HEK293 (cell line): ENCODE results near the gene NPM3.

Experiments used
- HOXA7 ChIP-seq: sonication (generic); formaldehyde crosslinking; IDR thresholded peaks from 2 replicates; pipeline ENCODE4 v1.8.1; 2022; ENCODE audit warnings: missing genetic modification reagents, borderline replicate concordance
- KLF8 ChIP-seq: fragments of 450-650 bp; formaldehyde crosslinking; IDR thresholded peaks from 2 replicates; pipeline ENCODE4 v1.5.1; 2016; ENCODE audit warnings: missing biosample characterization, missing genetic modification characterization
- MEIS1 ChIP-seq: sonication (generic); formaldehyde crosslinking; IDR thresholded peaks from 2 replicates; pipeline ENCODE4 v1.8.1; 2022; ENCODE audit warnings: missing genetic modification reagents, mild to moderate bottlenecking, borderline replicate concordance
- OVOL3 ChIP-seq: fragments of 450-650 bp; formaldehyde crosslinking; IDR thresholded peaks from 2 replicates; pipeline ENCODE4 v1.5.1; 2016; ENCODE audit warnings: missing biosample characterization, missing genetic modification characterization
- SALL2 ChIP-seq: fragments of 450-650 bp; formaldehyde crosslinking; IDR thresholded peaks from 2 replicates; pipeline ENCODE4 v1.5.0; 2017; ENCODE audit warnings: missing biosample characterization, mild to moderate bottlenecking, missing genetic modification characterization, borderline replicate concordance
- TCF7L2 ChIP-seq: IDR thresholded peaks from 2 replicates; pipeline ENCODE4 v1.6.1; 2011; ENCODE audit warnings: low read depth, mild to moderate bottlenecking, inconsistent platforms, low read length, moderate library complexity, borderline replicate concordance
- ZBTB20 ChIP-seq: fragments of 450-650 bp; formaldehyde crosslinking; IDR thresholded peaks from 2 replicates; pipeline ENCODE4 v1.5.1; 2016; ENCODE audit warnings: missing biosample characterization, missing genetic modification characterization
- ZFP69B ChIP-seq: fragments of 450-650 bp; formaldehyde crosslinking; IDR thresholded peaks from 2 replicates; pipeline ENCODE4 v1.5.1; 2016; ENCODE audit warnings: missing biosample characterization, missing genetic modification characterization
- ZNF146 ChIP-seq: fragments of 450-650 bp; formaldehyde crosslinking; IDR thresholded peaks from 2 replicates; pipeline ENCODE4 v1.5.1; 2016; ENCODE audit warnings: missing biosample characterization, missing genetic modification characterization
- ZNF174 ChIP-seq: fragments of 450-650 bp; formaldehyde crosslinking; IDR thresholded peaks from 2 replicates; pipeline ENCODE4 v1.5.0; 2017; ENCODE audit warnings: missing biosample characterization, mild to moderate bottlenecking, missing genetic modification characterization
- ZNF292 ChIP-seq: fragments of 450-650 bp; formaldehyde crosslinking; IDR thresholded peaks from 2 replicates; pipeline ENCODE4 v1.5.1; 2016; ENCODE audit warnings: low read depth, missing biosample characterization, missing genetic modification characterization, borderline replicate concordance
- ZNF423 ChIP-seq: fragments of 450-650 bp; formaldehyde crosslinking; IDR thresholded peaks from 2 replicates; pipeline ENCODE4 v1.5.1; 2016; ENCODE audit warnings: missing biosample characterization, missing genetic modification characterization
- ZNF510 ChIP-seq: fragments of 450-650 bp; formaldehyde crosslinking; IDR thresholded peaks from 2 replicates; pipeline ENCODE4 v1.5.1; 2018; ENCODE audit warnings: mild to moderate bottlenecking, missing genetic modification characterization, missing biosample characterization; ENCODE audit not compliant: insufficient replicate concordance
- ZNF561 ChIP-seq: fragments of 450-650 bp; IDR thresholded peaks from 2 replicates; pipeline ENCODE4 v1.5.1; 2018; ENCODE audit warnings: missing biosample characterization, missing genetic modification characterization, borderline replicate concordance
- ZNF624 ChIP-seq: fragments of 450-650 bp; formaldehyde crosslinking; IDR thresholded peaks from 2 replicates; pipeline ENCODE4 v1.5.1; 2017; ENCODE audit warnings: missing biosample characterization, missing genetic modification characterization
- ZNF776 ChIP-seq: fragments of 450-650 bp; formaldehyde crosslinking; IDR thresholded peaks from 2 replicates; pipeline ENCODE4 v1.5.0; 2017; ENCODE audit warnings: missing biosample characterization, missing genetic modification characterization, borderline replicate concordance
- ZNF791 ChIP-seq: fragments of 450-650 bp; formaldehyde crosslinking; IDR thresholded peaks from 2 replicates; pipeline ENCODE4 v1.5.1; 2016; ENCODE audit warnings: missing biosample characterization, missing genetic modification characterization
- ZXDB ChIP-seq: fragments of 450-650 bp; formaldehyde crosslinking; IDR thresholded peaks from 2 replicates; pipeline ENCODE4 v1.5.1; 2016; ENCODE audit warnings: missing biosample characterization, missing genetic modification characterization
- TF ChIP-seq, protein P1 (sequence below): fragments of 450-650 bp; formaldehyde crosslinking; optimal IDR thresholded peaks from 2 replicates; pipeline ENCODE3; 2016; ENCODE audit warnings: missing biosample characterization, mild to moderate bottlenecking, missing genetic modification characterization
- TF ChIP-seq, protein P2 (sequence below): fragments of 450-650 bp; formaldehyde crosslinking; IDR thresholded peaks from 2 replicates; pipeline ENCODE4 v1.5.1; 2017; ENCODE audit warnings: missing biosample characterization, missing genetic modification characterization
- TF ChIP-seq, protein P3 (sequence below): IDR thresholded peaks from 2 replicates; pipeline ENCODE4 v1.6.1; 2011; ENCODE audit warnings: mild to moderate bottlenecking, low read depth, low read length, borderline replicate concordance
- TF ChIP-seq, protein P4 (sequence below): fragments of 450-650 bp; formaldehyde crosslinking; IDR thresholded peaks from 2 replicates; pipeline ENCODE4 v1.5.1; 2016; ENCODE audit warnings: missing biosample characterization, missing genetic modification characterization, borderline replicate concordance
- TF ChIP-seq, protein P5 (sequence below): fragments of 450-650 bp; formaldehyde crosslinking; conservative IDR thresholded peaks from 2 replicates; pipeline ENCODE4 v1.5.1; 2016; ENCODE audit warnings: low read depth, missing biosample characterization, missing genetic modification characterization
- TF ChIP-seq, protein P6 (sequence below): fragments of 450-650 bp; formaldehyde crosslinking; IDR thresholded peaks from 2 replicates; pipeline ENCODE4 v1.5.1; 2016; ENCODE audit warnings: missing biosample characterization, missing genetic modification characterization
- TF ChIP-seq, protein P7 (sequence below): fragments of 450-650 bp; formaldehyde crosslinking; IDR thresholded peaks from 2 replicates; pipeline ENCODE4 v1.5.1; 2017; ENCODE audit warnings: missing biosample characterization, missing genetic modification characterization

NPM3 gene

DNA sequence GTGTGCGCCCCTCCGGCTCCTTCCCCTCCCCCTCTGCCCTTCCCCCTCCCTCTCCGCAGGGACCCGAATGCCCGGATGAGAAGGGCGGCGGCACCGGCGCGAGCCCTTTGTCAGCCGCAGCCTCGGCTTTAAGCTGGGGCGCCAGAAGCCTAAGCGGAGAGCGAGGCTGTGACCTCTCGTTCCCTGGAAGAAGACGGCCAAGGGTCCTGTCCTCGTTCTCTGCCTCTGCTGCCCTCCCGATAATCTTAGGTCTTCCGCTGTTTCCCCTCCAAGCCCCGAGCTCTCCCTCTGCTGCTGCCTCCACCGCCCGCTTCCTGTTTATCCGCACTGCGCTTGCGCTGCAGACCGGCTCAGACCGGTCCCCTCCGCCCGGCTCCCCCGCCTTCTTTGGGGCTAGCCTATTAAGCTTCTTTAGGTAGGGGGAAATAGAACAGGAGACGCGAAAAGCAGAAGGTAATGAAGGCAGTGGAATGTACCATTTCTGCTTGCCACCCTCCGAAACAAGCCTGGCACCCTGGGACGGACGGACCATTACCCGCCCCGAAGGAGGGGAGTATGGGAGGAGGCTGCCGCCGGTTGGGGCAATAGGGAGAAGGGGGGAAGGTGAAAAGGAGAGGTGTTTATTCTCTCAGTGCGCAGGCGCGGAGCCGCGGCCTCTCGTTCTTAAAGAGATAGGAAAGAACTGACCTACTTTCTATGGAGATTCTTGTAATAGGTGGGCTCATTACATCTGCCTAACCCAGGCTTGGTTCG lies 35.0 kb upstream of the NPM3 start, which contains the start of gene OGA (continued):
- TF ChIP-seq, protein P1, sequence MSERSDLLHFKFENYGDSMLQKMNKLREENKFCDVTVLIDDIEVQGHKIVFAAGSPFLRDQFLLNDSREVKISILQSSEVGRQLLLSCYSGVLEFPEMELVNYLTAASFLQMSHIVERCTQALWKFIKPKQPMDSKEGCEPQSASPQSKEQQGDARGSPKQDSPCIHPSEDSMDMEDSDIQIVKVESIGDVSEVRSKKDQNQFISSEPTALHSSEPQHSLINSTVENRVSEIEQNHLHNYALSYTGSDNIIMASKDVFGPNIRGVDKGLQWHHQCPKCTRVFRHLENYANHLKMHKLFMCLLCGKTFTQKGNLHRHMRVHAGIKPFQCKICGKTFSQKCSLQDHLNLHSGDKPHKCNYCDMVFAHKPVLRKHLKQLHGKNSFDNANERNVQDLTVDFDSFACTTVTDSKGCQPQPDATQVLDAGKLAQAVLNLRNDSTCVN (tag by site-specific recombination), result peak; percentile 47
- TF ChIP-seq ZBTB20 (peak; percentile 47; the same call in 1 of the 2 replicates), ZNF292 (tag by site-specific recombination) (no peak), ZNF561 (tag by site-specific recombination) (peak; percentile 95; the same call in 1 of the 2 replicates), ZNF791 (tag by site-specific recombination) (no peak), ZNF510 (tag by site-specific recombination) (no peak), ZFP69B (tag by site-specific recombination) (0 out of 2 replicates have a peak, but pooled peaks have one; percentile 8), OVOL3 (tag by site-specific recombination) (no peak; the same call in 1 of the 2 replicates), ZNF776 (tag by site-specific recombination) (no peak), TCF7L2 (no peak), ZNF423 (peak; percentile 31; the same call in 1 of the 2 replicates), ZNF174 (tag by site-specific recombination) (no peak), HOXA7 (CRISPR knock-in tag) (no peak), ZNF624 (tag by site-specific recombination) (no peak), MEIS1 (CRISPR knock-in tag) (no peak), KLF8 (tag by site-specific recombination) (peak; percentile 97), SALL2 (tag by site-specific recombination) (no peak), ZNF146 (no peak), ZXDB (peak; percentile 86)
- TF ChIP-seq, protein P2, sequence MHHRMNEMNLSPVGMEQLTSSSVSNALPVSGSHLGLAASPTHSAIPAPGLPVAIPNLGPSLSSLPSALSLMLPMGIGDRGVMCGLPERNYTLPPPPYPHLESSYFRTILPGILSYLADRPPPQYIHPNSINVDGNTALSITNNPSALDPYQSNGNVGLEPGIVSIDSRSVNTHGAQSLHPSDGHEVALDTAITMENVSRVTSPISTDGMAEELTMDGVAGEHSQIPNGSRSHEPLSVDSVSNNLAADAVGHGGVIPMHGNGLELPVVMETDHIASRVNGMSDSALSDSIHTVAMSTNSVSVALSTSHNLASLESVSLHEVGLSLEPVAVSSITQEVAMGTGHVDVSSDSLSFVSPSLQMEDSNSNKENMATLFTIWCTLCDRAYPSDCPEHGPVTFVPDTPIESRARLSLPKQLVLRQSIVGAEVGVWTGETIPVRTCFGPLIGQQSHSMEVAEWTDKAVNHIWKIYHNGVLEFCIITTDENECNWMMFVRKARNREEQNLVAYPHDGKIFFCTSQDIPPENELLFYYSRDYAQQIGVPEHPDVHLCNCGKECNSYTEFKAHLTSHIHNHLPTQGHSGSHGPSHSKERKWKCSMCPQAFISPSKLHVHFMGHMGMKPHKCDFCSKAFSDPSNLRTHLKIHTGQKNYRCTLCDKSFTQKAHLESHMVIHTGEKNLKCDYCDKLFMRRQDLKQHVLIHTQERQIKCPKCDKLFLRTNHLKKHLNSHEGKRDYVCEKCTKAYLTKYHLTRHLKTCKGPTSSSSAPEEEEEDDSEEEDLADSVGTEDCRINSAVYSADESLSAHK, result no peak; the same call in 1 of the 2 replicates
- TF ChIP-seq, protein P3, sequence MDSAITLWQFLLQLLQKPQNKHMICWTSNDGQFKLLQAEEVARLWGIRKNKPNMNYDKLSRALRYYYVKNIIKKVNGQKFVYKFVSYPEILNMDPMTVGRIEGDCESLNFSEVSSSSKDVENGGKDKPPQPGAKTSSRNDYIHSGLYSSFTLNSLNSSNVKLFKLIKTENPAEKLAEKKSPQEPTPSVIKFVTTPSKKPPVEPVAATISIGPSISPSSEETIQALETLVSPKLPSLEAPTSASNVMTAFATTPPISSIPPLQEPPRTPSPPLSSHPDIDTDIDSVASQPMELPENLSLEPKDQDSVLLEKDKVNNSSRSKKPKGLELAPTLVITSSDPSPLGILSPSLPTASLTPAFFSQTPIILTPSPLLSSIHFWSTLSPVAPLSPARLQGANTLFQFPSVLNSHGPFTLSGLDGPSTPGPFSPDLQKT, result no peak
- TF ChIP-seq, protein P4, sequence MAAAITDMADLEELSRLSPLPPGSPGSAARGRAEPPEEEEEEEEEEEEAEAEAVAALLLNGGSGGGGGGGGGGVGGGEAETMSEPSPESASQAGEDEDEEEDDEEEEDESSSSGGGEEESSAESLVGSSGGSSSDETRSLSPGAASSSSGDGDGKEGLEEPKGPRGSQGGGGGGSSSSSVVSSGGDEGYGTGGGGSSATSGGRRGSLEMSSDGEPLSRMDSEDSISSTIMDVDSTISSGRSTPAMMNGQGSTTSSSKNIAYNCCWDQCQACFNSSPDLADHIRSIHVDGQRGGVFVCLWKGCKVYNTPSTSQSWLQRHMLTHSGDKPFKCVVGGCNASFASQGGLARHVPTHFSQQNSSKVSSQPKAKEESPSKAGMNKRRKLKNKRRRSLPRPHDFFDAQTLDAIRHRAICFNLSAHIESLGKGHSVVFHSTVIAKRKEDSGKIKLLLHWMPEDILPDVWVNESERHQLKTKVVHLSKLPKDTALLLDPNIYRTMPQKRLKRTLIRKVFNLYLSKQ (tag by site-specific recombination), result no peak
- TF ChIP-seq, protein P5, sequence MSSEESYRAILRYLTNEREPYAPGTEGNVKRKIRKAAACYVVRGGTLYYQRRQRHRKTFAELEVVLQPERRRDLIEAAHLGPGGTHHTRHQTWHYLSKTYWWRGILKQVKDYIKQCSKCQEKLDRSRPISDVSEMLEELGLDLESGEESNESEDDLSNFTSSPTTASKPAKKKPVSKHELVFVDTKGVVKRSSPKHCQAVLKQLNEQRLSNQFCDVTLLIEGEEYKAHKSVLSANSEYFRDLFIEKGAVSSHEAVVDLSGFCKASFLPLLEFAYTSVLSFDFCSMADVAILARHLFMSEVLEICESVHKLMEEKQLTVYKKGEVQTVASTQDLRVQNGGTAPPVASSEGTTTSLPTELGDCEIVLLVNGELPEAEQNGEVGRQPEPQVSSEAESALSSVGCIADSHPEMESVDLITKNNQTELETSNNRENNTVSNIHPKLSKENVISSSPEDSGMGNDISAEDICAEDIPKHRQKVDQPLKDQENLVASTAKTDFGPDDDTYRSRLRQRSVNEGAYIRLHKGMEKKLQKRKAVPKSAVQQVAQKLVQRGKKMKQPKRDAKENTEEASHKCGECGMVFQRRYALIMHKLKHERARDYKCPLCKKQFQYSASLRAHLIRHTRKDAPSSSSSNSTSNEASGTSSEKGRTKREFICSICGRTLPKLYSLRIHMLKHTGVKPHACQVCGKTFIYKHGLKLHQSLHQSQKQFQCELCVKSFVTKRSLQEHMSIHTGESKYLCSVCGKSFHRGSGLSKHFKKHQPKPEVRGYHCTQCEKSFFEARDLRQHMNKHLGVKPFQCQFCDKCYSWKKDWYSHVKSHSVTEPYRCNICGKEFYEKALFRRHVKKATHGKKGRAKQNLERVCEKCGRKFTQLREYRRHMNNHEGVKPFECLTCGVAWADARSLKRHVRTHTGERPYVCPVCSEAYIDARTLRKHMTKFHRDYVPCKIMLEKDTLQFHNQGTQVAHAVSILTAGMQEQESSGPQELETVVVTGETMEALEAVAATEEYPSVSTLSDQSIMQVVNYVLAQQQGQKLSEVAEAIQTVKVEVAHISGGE, result peak; percentile 88
- TF ChIP-seq, protein P6, sequence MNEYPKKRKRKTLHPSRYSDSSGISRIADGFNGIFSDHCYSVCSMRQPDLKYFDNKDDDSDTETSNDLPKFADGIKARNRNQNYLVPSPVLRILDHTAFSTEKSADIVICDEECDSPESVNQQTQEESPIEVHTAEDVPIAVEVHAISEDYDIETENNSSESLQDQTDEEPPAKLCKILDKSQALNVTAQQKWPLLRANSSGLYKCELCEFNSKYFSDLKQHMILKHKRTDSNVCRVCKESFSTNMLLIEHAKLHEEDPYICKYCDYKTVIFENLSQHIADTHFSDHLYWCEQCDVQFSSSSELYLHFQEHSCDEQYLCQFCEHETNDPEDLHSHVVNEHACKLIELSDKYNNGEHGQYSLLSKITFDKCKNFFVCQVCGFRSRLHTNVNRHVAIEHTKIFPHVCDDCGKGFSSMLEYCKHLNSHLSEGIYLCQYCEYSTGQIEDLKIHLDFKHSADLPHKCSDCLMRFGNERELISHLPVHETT (tag by site-specific recombination), result 0 out of 2 replicates have a peak, but pooled peaks have one; percentile 65
- TF ChIP-seq, protein P7, sequence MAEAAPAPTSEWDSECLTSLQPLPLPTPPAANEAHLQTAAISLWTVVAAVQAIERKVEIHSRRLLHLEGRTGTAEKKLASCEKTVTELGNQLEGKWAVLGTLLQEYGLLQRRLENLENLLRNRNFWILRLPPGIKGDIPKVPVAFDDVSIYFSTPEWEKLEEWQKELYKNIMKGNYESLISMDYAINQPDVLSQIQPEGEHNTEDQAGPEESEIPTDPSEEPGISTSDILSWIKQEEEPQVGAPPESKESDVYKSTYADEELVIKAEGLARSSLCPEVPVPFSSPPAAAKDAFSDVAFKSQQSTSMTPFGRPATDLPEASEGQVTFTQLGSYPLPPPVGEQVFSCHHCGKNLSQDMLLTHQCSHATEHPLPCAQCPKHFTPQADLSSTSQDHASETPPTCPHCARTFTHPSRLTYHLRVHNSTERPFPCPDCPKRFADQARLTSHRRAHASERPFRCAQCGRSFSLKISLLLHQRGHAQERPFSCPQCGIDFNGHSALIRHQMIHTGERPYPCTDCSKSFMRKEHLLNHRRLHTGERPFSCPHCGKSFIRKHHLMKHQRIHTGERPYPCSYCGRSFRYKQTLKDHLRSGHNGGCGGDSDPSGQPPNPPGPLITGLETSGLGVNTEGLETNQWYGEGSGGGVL (tag by site-specific recombination), result peak; percentile 64
